Frontal cortex (tissue), 4 donors: ENCODE results near the gene ABCB9. TPM values are rescaled to one million over a fixed set of nuclear protein-coding genes. Genes with fewer than 3 reads are reported as not detected.

Source experiments
- DNase-seq, 2 donors: peaks; one replicate each; pipeline ENCODE4 v3.0.0; 2012; ENCODE audit warnings: low spot score in 2 of 2
- FAIRE-seq: peaks from 2 replicates; lab custom pipeline; 2012; peaks lifted over from hg19 to GRCh38; lab: Jason Lieb, UNC
- total RNA-seq: library from RNA; depleted of rRNA; stranded (reverse); fragments of >200 nt; gene quantifications from one replicate; pipeline ENCODE4 v1.2.3, GENCODE V29; 2014
- donor health status: control.
- donor health status: control.
- donor health status: control.

Gene ABCB9
- total RNA-seq, 1 donor from 2014 or later: 17.5 TPM

DNA sequence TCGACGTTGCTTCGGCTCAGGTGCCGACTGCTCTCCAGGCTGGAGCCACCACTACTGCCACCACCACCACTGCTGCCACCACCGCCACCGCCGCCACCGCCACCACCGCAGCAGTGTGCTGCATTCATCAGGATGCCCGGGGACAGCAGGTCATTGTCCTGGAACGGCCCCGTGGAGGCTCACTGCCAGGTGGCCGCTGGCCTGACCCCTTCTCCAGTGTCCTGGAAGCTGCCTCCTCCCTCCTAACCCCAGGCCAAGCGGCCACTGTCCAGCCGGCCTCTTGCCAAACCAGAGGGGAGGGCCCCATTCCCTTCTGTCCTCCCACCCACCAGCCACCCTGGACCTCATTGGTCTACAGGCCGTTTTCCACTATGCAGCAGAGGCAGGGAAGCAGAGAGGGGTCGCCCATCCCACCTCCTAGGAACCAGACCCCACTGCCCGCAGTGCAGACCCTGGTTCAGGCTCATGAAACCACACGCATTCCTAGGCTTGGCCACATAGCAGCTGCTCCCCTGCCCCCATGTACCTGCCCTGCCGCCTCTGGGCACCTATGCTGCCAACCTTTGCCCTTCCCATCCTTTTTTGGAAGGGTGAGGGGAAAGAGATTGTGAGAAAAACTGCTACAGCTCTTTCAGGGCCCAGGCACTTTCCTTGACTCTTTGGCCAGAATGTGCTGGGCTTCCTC, 29.4 kb upstream of the ABCB9 start:
- DNase-seq (peak in 1 of 2 donors; percentile 45), FAIRE-seq (no peak)

DNA sequence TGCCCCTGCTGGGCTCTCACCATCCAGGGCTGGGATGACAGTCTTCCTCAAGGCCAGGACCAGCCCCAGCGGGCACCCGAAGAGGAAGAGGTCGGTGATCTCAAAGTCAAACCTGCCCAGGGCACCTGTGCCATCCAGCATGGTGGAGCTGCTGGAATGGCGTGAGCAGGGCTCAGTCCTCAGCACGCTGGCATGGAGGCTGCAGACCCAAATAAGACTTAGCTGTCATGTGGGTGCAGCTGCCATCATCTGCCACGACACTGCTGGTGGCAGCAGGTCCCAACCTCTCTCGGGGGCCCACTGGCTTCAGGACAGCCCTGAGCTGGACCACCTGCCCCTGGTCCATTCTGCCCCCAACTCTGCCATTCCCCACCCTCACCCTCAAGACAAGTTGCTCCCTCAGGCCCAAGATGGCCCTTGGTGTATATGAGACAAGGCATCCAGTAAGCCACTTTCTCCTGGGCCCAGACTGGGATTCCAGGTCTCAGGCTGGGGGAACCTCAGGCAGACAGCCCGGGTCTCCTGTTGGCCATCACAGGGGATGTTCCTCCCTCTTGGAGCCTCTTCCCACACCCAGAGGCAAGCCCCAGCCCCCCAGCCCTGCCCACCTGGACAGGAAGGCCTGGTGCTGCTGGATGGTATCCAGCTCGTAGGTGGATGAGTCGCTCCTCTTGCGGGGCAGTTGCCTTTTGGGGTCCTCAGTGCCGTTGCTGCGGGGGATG, 28.7 kb upstream of the ABCB9 start:
- FAIRE-seq (no peak), DNase-seq (no peak)

DNA sequence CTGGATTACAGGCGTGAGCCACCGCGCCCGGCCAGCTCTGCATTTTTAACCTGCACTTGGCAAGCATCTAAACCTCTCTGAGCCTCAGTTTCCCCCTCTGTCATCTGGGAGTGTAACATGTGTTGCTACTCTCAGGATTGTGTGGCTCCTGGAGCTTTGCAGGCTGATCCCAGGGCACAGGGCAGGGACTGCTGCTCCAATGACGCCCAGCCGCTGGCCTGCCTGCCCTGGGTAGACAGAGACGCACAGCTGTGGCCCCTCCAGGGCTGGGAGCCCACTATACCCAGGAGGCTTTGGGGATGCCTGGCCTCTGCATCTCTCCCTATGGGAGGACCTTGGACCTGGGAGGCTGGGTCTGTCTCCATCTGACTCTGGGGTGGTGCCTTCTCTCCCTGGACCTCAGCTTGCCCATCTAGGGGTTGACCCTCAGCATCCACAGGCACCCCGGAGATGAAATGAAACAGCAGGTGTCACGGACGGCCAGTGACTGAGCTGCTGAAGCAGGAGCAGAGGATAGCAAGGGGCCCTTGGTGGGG, 27.9 kb upstream of the ABCB9 start:
- no peak for DNase-seq

DNA sequence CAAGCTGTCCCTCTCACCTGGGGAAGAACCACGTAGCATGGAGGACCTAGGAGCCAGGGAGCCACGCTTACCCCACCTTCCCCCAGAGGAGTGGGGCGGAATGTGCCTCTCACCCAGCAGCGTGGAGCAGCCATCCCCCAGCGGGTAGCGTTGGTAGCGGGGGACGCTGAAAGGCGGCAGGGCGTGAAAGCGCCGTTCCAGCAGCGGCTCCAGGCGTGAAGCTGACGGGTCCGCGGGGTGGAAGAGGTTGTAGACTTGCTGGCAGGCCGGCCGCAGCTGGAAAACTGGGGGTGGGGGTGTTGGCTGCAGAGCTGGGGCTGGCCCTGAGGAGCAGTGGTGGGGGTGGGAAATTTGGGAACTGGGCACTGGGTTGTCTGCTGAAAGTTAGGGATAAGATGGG, 26.1 kb upstream of the ABCB9 start:
- no peak for DNase-seq
- FAIRE-seq: no peak

More for the DNA sequence above, 27.9 kb upstream of the ABCB9 start:
- no peak for FAIRE-seq

DNA sequence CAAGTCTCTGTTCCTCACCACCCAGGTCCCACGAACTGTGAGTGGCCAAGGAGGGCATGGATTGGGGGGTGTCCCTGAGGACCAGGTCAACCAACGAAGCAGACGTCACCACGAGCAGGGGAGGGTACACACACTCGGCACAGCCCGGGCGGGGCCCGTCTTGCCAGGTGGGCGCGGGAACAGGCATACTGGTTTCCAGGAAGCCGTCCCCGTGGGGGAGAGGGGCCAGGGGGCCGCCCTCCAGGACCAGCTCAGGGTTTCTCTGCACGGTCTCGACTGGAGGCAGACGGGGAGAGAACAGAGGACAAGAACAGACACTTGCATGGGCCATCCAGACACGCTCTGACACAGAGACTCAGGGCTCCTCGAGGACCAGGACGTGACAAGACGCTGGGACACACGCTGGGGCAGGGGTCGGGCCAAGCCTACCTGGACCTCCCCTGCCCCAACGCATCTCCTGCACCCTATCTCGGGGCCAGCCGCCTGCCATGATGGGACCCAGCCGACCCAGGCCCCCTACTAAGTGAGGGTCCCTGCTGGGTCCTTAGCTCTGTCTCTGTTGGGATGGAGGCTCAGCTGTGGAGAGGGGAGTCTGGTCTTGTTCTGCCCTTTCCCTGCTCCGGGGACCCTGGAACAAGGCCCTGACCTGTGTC, 25.5 kb upstream of the ABCB9 start:
- DNase-seq (no peak), FAIRE-seq (no peak)

DNA sequence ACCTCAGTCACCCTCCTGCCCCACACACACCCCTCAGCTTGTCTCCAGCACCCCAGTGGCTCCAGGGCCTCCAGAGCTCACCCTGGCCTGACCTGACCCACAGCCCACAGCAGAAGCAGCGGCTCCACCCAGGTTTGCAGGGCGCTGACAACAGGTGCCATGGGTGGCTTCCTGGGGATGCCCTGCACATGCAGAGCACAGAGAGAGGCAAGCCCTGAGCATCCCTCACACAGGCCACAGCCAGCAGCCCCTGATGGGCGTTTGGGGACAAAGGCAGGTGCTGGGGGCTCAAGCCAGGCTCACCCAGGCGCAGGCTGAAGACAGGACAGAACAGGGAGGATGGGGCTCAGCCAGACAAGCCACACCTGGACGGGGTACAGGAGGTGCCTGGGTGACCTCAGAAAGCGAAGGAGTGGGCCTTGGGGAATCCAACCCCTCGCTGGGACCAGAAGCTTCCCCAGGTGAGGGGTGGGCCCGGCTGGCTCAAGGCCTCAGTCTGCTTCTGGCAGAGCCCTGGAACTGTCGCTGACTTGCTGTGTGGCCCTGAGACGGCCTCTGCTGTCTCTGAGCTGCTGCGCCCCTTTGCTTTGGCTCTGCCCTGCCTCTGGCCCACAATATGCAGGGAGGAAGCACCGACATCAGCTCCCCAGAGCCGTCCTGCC, 24.8 kb upstream of the ABCB9 start:
- FAIRE-seq: no peak
- DNase-seq: no peak

DNA sequence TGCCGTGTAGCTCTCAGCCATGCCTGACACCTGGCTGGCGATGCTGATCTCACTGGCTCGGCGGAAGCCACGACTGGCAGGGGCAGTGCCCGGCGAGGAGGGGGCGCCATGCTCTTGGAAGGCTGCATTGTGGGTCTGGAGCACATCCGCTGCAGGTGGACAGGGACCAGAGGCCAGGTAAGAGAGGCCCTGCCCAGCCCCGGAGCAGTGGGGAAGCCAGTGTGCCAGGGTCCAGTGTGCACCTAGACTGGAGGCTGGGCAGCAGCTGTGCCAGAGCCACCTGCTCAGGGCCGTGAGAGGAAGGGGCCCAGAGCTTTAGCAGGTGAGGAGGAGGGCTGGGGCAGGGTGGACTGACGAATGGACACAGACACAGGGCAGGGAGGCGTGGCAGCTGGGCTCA, 24.3 kb upstream of the ABCB9 start:
- FAIRE-seq: no peak
- DNase-seq: no peak

DNA sequence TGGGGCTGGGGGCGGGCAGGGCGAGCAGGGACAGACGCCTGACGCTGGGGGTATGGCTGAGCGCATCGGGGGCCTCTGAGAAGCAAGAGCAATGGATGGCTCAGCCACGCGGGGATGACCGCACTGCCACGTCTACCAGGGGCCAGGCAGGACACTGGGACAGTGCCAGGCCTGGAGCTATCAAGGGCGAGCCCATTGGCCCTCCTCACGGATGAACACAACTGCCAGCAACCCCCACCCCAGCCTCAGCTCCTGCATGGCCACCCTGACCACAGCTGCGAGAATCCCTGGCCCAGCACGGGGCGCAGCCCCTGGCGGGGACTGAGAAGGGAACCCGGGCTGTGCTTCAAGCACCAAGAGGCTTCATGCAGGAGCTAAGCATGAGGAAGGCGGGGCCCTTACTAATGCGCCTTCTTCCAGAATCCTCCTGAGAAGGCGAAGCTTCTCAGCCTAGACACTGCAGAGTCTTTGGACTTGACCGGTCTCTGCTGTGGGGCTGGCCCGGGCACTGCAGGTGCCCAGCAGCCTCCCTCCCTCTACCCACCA, 23.7 kb upstream of the ABCB9 start:
- FAIRE-seq: no peak
- no peak for DNase-seq

DNA sequence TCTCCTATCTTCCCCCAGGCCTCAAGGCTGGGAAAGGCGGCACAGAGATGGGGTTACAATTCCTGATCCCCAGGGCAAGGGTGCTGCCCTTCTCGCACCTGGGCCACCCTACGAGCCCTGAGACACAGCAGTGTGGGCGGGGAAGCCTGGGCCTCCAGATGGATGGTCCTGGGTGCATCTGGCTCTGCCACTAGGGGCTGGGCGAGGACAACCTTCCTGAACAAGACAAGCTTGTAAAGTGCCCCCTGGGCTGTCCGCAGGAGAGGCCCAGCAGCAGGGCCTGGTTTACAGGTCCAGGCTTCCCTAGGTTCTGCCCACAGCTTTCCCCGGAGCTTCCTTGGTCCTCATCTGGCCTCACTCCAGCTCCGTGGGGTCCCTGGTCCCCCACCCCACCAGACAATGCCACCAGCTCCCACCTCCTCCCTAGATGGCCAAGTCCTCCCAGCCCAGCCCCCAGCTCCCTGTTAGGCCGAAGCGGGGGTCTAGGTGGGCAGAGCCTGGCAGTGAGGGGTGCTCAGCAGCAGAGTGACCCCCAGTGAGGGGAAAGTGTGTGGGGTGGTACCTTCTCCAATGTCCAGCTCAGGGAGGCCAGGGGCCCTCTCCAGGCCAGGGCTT, 23.1 kb upstream of the ABCB9 start:
- no peak for FAIRE-seq
- DNase-seq: peak in 1 of 2 donors; percentile 31

DNA sequence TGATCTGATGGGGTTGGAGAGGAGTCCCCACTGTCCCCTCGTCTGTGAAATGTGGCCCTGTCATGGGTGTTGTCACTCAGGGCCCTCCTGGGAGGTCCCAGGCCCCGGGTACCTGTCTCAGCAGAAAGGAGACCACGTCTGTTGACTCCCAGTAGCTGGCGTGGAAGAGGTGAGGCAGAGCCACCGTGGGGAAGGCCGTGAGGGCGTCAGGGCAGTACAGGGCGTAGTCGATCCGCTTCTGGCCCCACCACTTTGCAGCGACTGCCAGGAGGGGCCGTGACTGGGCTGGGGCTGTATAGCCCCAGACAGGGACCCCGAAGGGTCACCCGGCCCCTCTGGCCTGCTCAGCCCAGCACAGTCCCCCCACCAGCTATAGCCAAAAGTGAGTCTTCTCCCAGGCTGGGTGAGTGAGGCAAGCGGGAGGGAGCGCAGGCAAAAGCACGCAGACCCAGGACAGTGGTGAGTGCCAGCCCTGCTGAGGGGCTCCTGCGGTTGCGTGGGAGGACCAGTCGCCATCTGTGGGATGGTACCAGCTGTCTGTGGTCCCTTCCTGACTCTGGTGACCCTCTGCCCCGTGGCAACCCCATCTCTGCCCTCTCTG, 22.4 kb upstream of the ABCB9 start:
- FAIRE-seq: no peak
- DNase-seq: no peak

DNA sequence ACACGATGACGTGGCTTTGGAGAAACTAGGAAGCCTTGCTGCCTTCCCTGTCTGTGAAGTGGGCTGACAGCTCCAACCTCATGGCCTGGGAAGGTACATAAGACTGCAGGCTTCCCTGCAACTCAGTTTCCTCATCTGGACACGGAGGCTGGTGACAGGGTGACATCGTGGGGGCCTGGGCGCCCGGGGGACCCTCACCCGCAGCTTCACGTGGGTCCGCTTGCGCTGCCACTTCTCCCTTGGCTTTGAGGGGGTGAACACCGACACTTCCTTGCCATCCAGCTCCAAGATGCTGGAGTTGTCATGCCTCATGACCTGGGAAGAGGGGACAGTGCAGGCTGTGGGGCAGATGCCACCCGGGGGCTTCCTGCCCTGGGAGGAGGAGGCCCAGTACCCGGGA, 21.8 kb upstream of the ABCB9 start:
- no peak for FAIRE-seq
- no peak for DNase-seq

DNA sequence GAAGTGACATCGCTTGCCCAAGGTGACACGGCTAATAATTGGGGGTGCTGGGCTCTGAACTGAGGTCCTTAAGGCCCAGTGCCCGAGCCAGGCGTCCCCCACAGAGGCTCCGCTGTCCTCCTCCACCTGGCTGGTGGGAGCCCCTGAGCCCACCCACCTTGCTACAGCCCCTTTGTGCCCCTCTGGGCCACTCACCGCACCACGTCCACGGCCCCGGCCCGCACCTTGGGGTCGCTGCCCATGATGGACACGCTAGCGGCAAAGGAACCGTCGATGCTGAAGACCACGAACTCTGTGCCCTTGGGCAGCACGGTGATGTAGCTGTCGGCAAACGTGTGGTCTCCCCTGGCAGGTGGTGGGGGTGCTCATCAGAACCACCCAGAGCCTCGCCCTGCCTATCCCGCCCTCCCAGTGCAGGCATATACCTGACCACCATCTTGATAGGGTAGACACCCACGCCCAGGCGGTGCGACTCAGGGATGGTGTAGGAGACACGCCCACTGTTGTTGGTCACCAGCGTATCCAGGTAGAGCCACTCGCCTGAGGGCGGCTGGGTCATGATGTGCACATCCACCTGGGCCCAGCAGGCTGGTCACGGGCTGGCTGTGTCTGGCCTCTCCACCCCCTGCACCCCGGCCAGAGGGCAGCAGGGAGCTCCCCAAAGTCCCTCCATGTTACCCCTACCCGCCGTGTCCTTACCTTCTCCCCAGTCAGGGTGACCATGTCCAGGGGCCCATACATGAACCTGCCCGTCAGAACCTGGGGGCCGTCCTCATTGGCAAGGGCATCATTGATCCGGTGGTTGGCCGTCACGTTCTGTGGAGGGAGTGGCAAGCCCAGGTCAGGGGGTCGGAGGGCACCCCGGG, 21.1 kb upstream of the ABCB9 start:
- FAIRE-seq: no peak
- peak in 1 of 2 donors; percentile 43 for DNase-seq

DNA sequence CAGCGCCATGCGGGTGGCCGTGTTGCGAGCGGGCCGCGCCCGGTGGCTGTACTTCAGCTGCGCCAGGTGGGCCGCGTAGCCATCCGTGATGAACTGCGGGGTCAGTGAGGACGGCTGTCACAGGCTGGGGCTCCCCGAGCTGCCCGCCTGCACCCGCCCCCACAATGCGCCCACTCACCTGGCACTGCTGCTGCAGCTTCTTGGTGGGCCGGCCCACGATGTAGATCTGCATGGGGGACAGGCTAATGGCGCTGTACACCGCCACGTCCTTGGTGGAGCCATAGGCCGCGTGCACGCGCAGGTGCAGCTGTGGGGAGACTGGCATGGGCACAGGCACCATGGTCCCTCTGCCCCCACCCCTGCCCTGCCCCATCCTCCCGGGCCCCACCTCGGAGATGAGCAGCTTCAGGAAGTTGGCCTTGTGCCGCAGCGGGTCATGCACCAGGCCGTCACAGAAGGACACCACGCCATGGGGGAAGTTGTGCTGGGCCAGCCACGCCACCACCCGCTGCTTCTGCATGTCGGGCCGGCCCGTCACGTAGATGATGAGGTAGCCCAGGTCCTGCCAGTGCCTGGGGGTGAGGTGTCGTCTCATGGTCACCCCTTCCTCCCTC, 20.1 kb upstream of the ABCB9 start:
- FAIRE-seq (no peak), DNase-seq (peak in 1 of 2 donors; percentile 44)

DNA sequence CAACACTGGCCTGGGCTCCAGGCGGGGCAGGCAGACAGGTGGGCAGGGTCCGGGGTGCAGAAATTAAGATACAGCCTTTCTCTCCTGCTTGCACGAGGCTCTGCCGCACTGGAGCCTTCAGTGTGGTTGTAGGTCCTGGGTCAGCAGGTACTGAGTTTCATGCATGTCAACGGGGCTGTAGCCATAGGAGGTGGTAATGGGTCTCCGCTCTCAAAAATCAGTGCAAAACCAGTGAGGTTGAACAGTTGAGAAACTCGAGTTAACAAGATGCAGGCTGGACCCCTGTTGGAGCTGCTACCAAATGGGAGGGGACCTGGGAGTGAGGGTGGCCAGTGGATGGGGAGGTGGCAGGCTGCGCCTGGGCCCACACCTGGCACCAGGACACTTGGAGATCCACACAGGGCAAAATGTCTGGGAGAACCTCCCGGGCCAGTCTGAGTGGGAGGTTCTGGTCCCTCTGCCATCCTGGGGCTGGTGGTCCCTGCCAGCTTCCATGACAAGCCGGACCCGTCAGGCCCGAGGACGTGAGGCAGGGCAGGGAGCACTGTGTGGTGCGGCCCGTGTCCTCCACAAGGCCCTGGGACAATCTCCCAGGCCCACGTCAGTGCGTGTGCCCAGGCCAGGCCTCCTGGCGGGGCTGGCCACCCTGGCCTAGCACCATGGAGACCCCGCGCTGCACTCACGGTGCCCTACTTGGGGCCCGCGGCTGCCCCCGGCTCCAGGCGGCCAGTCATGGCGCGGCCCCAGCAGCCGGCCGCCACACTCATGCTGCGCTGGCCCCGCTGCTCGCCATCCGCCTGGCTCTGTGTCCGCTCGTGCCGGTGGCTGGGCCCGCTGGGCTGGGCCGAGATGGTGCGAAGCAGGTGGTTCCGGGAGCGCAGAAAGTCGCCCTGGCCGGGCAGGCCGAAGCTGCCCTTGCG, 19.3 kb upstream of the ABCB9 start:
- no peak for DNase-seq
- FAIRE-seq: no peak

DNA sequence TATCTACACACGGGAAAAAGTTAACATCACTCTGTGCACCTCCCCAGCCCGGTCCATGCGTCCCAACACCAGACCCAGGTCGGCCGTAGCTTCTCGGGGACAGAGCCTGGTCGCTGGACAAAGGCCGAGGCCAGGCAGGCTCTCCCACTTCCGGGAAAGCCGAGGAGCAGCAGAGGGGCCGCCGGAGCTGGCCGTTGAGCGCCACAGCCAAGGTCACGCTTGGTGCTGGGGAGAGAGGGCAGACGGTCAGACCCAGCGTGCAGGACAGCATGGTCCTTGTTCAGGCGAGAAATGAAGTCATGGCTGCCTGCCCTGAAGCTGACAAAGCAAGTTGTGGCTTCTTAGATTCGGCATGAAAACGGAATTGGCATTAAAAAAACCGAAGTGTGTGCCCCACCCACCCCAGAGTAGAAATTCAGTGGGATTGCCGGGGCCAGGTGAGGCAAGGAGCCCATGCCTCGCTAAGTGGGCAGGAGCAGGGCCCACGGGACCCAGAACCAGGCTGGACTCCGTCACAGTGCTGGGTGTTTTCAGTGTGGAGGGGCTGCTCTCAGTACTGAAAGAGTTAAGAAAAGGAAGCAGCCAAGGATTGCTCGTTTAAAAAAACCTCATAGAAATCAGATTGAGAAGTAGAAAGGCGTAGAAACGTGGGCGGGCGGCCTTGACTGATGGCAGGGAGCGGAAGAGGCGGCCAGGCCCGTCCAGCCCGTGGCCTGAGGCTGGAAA, 18.5 kb upstream of the ABCB9 start:
- FAIRE-seq (no peak), DNase-seq (peak; percentile 49 to 54)
